Small intestine (tissue), 7 donors: Measurements from ENCODE around the gene TRIM71. TPM values are rescaled to one million over a fixed set of nuclear protein-coding genes. Genes with fewer than 3 reads are reported as not detected.

ENCODE experiments used
- DNase-seq, 2 donors: peaks; one replicate each; pipeline versions ENCODE4 v3.0.0 to v3.0.0-alpha.2; 2013
- FAIRE-seq: peaks from 2 replicates; lab custom pipeline; 2012; peaks lifted over from hg19 to GRCh38; lab: Jason Lieb, UNC
- H3K27ac ChIP-seq, 3 donors: one replicate each; pipeline ENCODE4 v1.5.1; 2013; ENCODE audit warnings: low read length in 2 of 3, mild to moderate bottlenecking in 2 of 3, control low read depth in 1 of 3, inconsistent platforms in 1 of 3, low read depth in 1 of 3, moderate library complexity in 1 of 3
- H3K27me3 ChIP-seq, 3 donors: one replicate each; pipeline ENCODE4 v1.6.1; 2013; ENCODE audit warnings: low read length in 3 of 3, inconsistent platforms in 1 of 3; ENCODE audit not compliant: control insufficient read depth in 3 of 3, insufficient read depth in 3 of 3
- H3K36me3 ChIP-seq, 3 donors: one replicate each; pipeline ENCODE4 v1.6.1; 2013; ENCODE audit warnings: low read length in 3 of 3, inconsistent platforms in 1 of 3, low read depth in 1 of 3, mild to moderate bottlenecking in 1 of 3, moderate library complexity in 1 of 3; ENCODE audit not compliant: control insufficient read depth in 3 of 3, insufficient read depth in 2 of 3
- H3K4me1 ChIP-seq, 3 donors: one replicate each; pipeline ENCODE4 v1.6.1; 2013; ENCODE audit warnings: low read length in 2 of 3, inconsistent platforms in 1 of 3, low read depth in 1 of 3, mild to moderate bottlenecking in 1 of 3, moderate library complexity in 1 of 3; ENCODE audit not compliant: control insufficient read depth in 3 of 3, insufficient read depth in 2 of 3
- H3K4me3 ChIP-seq, 3 donors: one replicate each; pipeline ENCODE4 v1.5.1; 2013; ENCODE audit warnings: low read length in 3 of 3, control low read depth in 1 of 3, inconsistent platforms in 1 of 3, low read depth in 1 of 3, mild to moderate bottlenecking in 1 of 3, moderate library complexity in 1 of 3
- H3K9me3 ChIP-seq, 2 donors: one replicate each; pipeline ENCODE4 v1.6.1; 2013; ENCODE audit warnings: low read depth in 1 of 2, low read length in 1 of 2; ENCODE audit not compliant: control insufficient read depth in 2 of 2, insufficient read depth in 1 of 2
- WGBS, 3 donors: extraction: QIAGEN DNeasy Blood & Tissue Kit; methylation state at CpG; one replicate each; pipeline ENCODE4 v1.1.7; 2013; 5-methylcytosine and 5-hydroxymethylcytosine counted together
- polyA plus RNA-seq, 4 donors: library from polyadenylated mRNA; stranded (reverse) in 3 of 4; unstranded in 1 of 4; fragments of 200-250 nt in 3 of 4; fragments of 120-200 nt in 1 of 4; gene quantifications; one replicate each; pipeline versions ENCODE4 v1.2.1 to v1.2.3, GENCODE V29; 2013
- donor health status: healthy with polysubstance abuse.
- donor health status: control.
- donor health status: control.
- donor health status: Bipolar disorder and iron deficiency.
- donor health status: healthy.

TRIM71 gene
- polyA plus RNA-seq, 4 donors: 0.01 to 10.0 TPM; not detected in 2

- WGBS, 3 donors: 44 to 59% (median 57%) methylated on average over 4 of the region's 4 CpGs
Measured at GRCh38 chr3:32835961-32836360, 18.2 kb downstream of the TRIM71 start.

GRCh38 chr3:32836601-32837000 lies 18.8 kb downstream of the TRIM71 start:
- no peak for DNase-seq
- no peak for FAIRE-seq
- Histone ChIP-seq H3K4me3 (no peak overlapping the region), H3K4me1 (peaks cover 0 to 22% (median 0%) of the 10 kb centered on the region in 3 donors), H3K27ac (no peak overlapping the region), H3K27me3 (peaks cover 0 to 2% (median 0%) of the 10 kb centered on the region in 3 donors), H3K36me3 (no peaks in the 10 kb centered on the region), H3K9me3 (no peaks in the 10 kb centered on the region)
- WGBS, 3 donors: 49 to 61% (median 51%) methylated on average over 4 of the region's 4 CpGs

More at GRCh38 chr3:32835961-32836360, 18.2 kb downstream of the TRIM71 start:
- no peak overlapping the region for H3K27ac ChIP-seq
- FAIRE-seq: no peak
- H3K36me3 ChIP-seq: no peaks in the 10 kb centered on the region
- H3K27me3 ChIP-seq: peaks cover 0 to 2% (median 0%) of the 10 kb centered on the region in 3 donors
- H3K4me3 ChIP-seq: no peak overlapping the region
- H3K9me3 ChIP-seq: no peaks in the 10 kb centered on the region
- DNase-seq: no peak
- peaks cover 0 to 18% (median 0%) of the 10 kb centered on the region in 3 donors for H3K4me1 ChIP-seq

GRCh38 chr3:32837366-32837765 lies 19.6 kb downstream of the TRIM71 start:
- no peak overlapping the region for H3K27ac ChIP-seq
- peaks cover 0 to 30% (median 0%) of the 10 kb centered on the region in 3 donors for H3K4me1 ChIP-seq
- FAIRE-seq (no peak), DNase-seq (no peak)
- 82 to 88% (median 86%) methylated on average over 11 of the region's 11 CpGs for WGBS, 3 donors
- H3K36me3 ChIP-seq: no peaks in the 10 kb centered on the region
- H3K27me3 ChIP-seq: peaks cover 0 to 2% (median 0%) of the 10 kb centered on the region in 3 donors
- H3K9me3 ChIP-seq: no peaks in the 10 kb centered on the region
- H3K4me3 ChIP-seq: no peak overlapping the region

GRCh38 chr3:32837789-32838188 lies 20.0 kb downstream of the TRIM71 start:
- Histone ChIP-seq H3K36me3 (no peaks in the 10 kb centered on the region), H3K4me3 (no peak overlapping the region), H3K27me3 (peaks cover 0 to 2% (median 0%) of the 10 kb centered on the region in 3 donors), H3K9me3 (no peaks in the 10 kb centered on the region), H3K27ac (no peak overlapping the region), H3K4me1 (peaks cover 0 to 34% (median 0%) of the 10 kb centered on the region in 3 donors)
- no peak for DNase-seq
- FAIRE-seq: no peak
- 87 to 94% (median 91%) methylated on average over 5 of the region's 5 CpGs for WGBS, 3 donors

GRCh38 chr3:32839714-32840085 lies 21.9 kb downstream of the TRIM71 start:
- 42 to 52% (median 46%) methylated on average over 4 of the region's 4 CpGs for WGBS, 3 donors
- peak overlapping the region in 1 of 3 donors; percentile 52 for H3K27ac ChIP-seq
- no peaks in the 10 kb centered on the region for H3K9me3 ChIP-seq
- no peak for FAIRE-seq
- peaks cover 0 to 2% (median 0%) of the 10 kb centered on the region in 3 donors for H3K27me3 ChIP-seq
- no peak overlapping the region for H3K4me3 ChIP-seq
- no peak for DNase-seq
- H3K4me1 ChIP-seq: peaks cover 0 to 50% (median 0%) of the 10 kb centered on the region in 3 donors
- no peaks in the 10 kb centered on the region for H3K36me3 ChIP-seq

- Histone ChIP-seq H3K4me1 (peaks cover 0 to 50% (median 0%) of the 10 kb centered on the region in 3 donors), H3K27me3 (no peaks in the 10 kb centered on the region), H3K27ac (peak overlapping the region in 1 of 3 donors; percentile 73), H3K36me3 (no peaks in the 10 kb centered on the region), H3K4me3 (no peak overlapping the region), H3K9me3 (no peaks in the 10 kb centered on the region)
- DNase-seq: peak in 1 of 2 donors; percentile 68
- WGBS, 3 donors: 49 to 59% (median 56%) methylated on average over 5 of the region's 5 CpGs
- FAIRE-seq: no peak
Measured at GRCh38 chr3:32840086-32840841, 22.5 kb downstream of the TRIM71 start.

GRCh38 chr3:32841341-32841740 lies 23.5 kb downstream of the TRIM71 start:
- H3K36me3 ChIP-seq: no peaks in the 10 kb centered on the region
- H3K27me3 ChIP-seq: no peaks in the 10 kb centered on the region
- peak overlapping the region in 1 of 3 donors; percentile 38 for H3K27ac ChIP-seq
- H3K4me3 ChIP-seq: no peak overlapping the region
- H3K4me1 ChIP-seq: peaks cover 0 to 47% (median 0%) of the 10 kb centered on the region in 3 donors
- no peak for DNase-seq
- 68 to 72% (median 70%) methylated on average over 12 of the region's 12 CpGs for WGBS, 3 donors
- no peak for FAIRE-seq
- H3K9me3 ChIP-seq: no peaks in the 10 kb centered on the region

- H3K27ac ChIP-seq: peak overlapping the region in 1 of 3 donors; percentile 38
- peaks cover 0 to 48% (median 0%) of the 10 kb centered on the region in 3 donors for H3K4me1 ChIP-seq
- FAIRE-seq (no peak), DNase-seq (peak in 1 of 2 donors; percentile 53)
- WGBS, 3 donors: 29 to 55% (median 44%) methylated on average over 5 of the region's 5 CpGs
- H3K4me3 ChIP-seq: no peak overlapping the region
- H3K36me3 ChIP-seq: no peaks in the 10 kb centered on the region
- H3K27me3 ChIP-seq: no peaks in the 10 kb centered on the region
- no peaks in the 10 kb centered on the region for H3K9me3 ChIP-seq
Measured at GRCh38 chr3:32841867-32842470, 24.2 kb downstream of the TRIM71 start.
